Right ventricle myocardium inferior (tissue), 1 donor: ENCODE results near the gene SAP25. TPM values are rescaled to one million over a fixed set of nuclear protein-coding genes. Genes with fewer than 3 reads are reported as not detected.
"Not testable (repeated sequence)": the region's sequence is repeated elsewhere in the genome, so short reads cannot be mapped to it uniquely, and the experiment has no call there.

Source experiments
- ATAC-seq: fragments of 200-7000 bp; cut with Tn5 transposase; one replicate; pipeline ENCODE4 v1.9.1; 2020; ENCODE audit warnings: mild to moderate bottlenecking, moderate library complexity
- DNase-seq: peaks from one replicate; pipeline ENCODE4 v3.0.0; 2021; ENCODE audit errors: missing footprints
- intact Hi-C: fragments of 100-400 bp; cut with DNase I; formaldehyde crosslinking; loops from one replicate; pipeline ENCODE4 v1.11.0; 2022
- total RNA-seq: library from RNA; stranded (reverse); fragmentation: NEBNext Ultra II Directional; extraction: Animal tissue kit (Norgen Biotek cat#: 25700); gene quantifications from one replicate; pipeline ENCODE4 v1.2.1, GENCODE V29; 2021
- donor health status: DM: no; HTN: yes; CAD: no; lungs with severe emphysema.

The SAP25 gene
- total RNA-seq, 1 donor from 2014 or later = 0.84 TPM

DNA sequence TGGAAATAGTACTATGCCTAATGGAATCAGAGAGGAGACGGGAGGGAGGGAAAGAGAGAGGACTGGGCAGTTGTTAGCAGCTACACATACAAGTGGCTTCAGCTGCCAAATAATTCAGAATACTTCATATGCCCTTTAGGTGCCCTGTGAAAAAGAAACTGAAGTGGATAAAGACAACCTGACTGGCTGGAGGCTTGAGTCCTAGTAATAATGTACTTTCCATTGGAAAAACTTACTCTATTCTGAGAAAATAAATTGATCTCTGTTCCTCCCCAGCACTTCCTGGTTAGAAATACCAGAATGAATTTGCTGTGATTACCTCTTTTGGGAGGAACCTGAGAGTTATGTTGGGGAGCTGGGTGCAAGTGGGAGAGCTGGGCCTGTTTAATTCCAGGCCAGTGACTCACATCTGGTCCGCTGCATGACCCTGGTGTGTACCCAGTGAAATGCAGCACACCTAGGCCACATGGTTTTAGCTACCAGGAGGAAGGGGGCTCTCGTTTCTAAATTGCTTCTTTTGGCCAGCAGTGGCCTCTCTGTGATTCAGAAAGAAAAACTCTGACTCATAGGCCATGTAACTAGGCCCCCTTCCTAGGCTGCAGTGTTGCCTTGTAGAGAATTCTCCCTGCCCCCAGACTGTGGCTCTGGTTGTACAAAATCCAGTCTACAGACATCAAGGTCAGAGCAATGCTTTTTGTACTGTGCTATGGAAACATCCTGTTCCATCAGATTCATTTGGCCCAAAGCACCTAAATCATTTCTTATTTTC, 28.2 kb downstream of the SAP25 start:
- intact Hi-C loops = no loop called here

DNA sequence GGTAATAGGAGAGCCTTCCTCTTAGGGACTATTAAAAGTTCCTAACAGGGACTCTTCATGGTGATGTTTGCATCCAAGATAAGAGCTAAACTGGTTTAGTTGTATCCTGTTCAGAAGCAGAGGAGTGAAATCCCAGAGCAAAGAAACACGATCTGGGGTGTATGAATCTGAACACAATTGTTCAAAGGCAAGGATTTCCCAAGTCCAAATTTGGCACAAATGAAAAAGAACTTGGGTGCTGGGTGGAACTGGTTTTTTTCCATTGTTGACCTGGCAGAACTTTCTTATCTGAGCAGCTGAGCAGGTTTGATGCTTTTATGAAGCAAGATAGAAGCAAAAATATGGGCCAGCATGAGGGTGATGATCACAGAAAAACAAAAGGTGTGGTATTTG, 28.7 kb downstream of the SAP25 start:
- ATAC-seq (peak; percentile 21), DNase-seq (no peak)
- intact Hi-C loops = no loop called here

More for the DNA sequence above, 28.2 kb downstream of the SAP25 start:
- ATAC-seq (peak; percentile 71), DNase-seq (no peak)

DNA sequence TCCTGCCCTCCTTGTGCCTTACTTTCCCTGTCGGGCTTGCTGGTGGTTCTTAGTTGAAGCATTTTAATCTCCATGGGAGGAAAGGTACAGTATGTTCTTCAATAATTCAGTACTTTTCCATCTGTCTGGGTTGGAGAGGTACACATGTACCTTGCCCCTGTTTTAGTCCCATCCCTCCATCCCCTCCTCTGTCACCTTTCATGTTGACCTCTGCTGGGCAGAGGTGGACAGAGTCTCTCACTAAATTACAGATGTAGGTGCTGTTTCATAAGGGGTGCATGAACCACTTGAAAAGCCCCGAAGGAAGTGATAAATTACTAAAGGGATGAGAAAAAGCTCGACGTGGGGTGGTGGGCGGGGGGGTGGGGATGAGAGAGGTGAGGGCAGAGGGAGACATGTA, 29.3 kb downstream of the SAP25 start:
- ATAC-seq = no peak
- DNase-seq = no peak
- intact Hi-C loops = no loop called here

DNA sequence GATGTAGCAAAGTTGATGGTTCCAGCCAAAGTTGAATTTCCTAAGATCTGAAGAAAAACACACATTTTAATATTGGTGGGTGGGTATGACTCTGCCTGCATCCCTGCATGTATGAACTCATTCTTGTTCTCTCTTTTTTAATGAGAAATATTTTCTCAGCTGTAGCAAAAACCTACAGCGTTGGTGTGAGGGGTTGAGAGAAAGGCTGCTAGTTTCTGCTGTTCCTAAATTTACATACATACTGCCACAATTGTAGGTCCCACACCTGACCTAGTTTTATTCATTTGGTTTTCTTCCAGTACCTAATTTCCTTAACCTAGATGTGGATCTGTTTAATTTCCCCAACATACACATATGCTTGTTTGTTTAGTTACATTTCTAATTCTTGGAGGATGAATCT, 30.1 kb downstream of the SAP25 start:
- ATAC-seq (no peak), DNase-seq (no peak)
- intact Hi-C loops = no loop called here

DNA sequence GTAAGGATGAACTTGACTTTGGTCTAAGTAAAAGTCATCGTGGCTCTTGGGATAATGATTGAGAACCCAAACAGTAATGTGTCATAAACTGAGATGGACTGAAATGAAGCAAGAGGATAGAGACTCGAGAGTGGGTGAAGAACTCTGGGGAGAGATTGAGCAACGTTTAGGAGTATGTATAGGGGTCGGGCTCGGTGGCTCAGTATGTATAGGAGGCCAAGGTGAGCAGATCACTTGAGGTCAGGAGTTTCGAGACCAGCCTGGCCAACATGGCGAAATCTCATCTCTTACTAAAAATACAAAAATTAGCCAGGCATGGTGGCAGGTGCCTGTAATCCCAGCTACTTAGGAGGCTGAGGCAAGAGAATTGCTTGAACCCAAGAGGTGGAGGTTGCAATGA, 32.4 kb downstream of the SAP25 start:
- intact Hi-C loops, DNase-seq, ATAC-seq: not testable (repeated sequence)

DNA sequence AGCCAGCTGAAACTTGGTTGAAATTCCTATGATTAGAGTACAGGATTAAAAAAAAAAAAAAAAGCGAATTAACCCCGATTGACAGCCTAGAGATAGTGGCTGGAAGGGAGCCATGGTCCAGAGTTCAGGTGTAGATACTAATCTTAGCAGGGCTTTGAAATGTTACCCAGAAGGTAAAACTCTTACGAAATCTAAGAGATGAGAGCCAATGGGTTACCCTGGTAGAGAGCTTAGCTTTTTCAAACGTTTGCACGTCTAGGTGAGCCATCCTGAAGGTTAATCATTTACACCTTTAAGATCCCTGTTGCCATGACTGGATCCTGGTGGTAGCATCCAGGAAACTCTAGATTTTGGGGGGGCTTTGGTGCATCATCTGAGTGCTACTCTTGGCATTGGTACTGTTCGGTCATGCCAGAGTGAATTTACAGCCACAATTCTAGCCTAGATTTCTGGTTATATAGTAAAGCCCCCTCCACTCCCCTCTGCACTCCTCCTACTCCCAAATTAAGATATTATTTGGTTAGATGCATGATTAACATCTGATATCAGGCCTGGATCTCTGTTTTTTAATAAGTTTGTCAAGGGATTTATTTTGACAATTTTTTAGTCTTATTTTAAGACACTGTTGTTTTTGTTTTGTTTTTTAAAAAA, 33.5 kb downstream of the SAP25 start:
- no peak for DNase-seq
- intact Hi-C loops = no loop called here

DNA sequence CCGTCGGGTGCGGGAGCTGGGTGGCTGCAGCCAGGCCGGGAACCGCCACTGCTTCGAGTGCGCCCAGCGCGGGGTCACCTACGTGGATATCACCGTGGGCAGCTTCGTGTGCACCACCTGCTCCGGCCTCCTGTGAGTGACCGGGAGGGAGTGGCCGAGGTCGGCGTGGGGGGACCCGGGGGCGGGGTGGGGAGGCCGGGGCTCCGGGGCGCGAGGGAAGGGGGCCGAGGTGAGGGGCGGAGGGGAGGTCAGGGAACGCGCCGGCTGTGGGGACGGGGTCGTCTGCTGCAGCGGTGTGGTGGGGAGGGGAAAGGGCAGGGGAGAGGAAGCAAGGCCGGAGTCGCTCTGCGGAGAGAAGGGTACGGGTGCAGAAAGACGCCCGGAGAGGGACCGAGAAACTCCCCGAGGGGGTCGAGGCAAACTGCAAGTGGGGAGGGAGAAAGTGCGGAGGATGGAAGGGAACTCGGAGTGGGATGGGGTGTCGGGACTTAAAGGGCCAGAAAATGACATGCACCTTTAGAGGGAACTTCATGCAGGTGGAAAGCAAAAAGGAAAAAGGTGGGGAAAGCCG, 34.2 kb downstream of the SAP25 start:
- intact Hi-C loops = loop anchor here (2.0 kb wide), 1 partner anchor 57 kb away; the partner anchor contains the start of gene NYAP1
- DNase-seq (no peak), ATAC-seq (no peak)

More for the DNA sequence above, 33.5 kb downstream of the SAP25 start:
- ATAC-seq = no peak

DNA sequence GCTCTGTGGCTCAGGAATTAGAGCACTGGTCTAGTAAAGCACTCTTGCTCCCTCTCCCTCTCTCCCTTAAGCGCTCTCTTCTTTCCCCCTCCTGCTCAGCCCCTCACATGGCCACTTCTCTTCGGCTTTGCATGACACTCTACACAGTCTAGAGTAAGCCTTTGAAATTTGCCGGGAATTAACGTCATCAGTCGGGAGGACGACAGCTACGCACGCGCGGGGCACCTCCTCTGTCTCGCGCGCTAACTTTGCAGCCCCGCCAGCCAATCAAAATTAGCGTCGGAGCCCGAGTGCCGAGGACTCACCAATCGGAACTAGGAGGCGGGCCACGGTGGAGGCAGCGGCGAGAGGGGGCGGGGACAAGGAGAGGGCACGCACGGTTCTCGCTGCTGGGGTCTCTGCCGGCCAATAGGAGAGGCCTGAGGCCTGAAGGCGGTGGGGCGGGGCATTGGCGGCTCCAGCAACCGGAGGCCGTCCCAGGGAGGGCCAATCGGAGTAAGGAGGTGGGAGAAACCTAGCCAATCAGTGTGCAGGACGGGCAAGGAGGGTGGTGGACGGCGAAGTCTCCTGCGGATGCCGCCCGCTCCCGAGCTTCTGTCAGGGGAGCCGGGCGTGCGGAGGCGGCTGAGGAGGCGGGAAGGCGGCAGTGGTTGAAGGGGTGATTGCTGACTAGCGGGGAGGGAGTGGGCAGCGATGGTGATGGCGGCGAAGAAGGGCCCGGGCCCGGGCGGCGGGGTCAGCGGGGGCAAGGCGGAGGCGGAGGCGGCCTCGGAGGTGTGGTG, 34.9 kb downstream of the SAP25 start, which contains the start of gene AGFG2:
Gene AGFG2 (plus strand): TSS at position 550 of the 782 bp plus-strand sequence. CDS start 144 bp downstream, at position 694.
- peak; percentile 100 for ATAC-seq
- peak; percentile 100 for DNase-seq
- intact Hi-C loops = loop anchor here (2.0 kb wide), 1 partner anchor 56 kb away; the partner anchor contains the start of gene NYAP1

DNA sequence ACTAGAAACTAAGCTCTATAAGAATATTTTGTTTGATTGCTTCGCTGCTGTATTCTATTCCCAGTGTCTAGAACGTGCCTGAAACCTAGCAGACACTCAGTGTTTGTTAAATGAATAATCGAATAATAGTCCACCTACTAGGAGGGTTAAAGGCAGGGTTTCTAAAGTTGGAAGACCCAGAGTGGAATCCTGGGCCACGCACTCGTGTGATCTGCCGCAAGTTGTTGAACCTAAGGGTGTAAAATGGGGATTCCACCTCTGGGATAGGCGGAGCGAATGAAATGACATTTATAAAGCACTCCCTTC, 35.4 kb downstream of the SAP25 start:
- DNase-seq (no peak), ATAC-seq (no peak)
- intact Hi-C loops = loop anchor here (2.0 kb wide), 1 partner anchor 56 kb away; the partner anchor contains the start of gene NYAP1

DNA sequence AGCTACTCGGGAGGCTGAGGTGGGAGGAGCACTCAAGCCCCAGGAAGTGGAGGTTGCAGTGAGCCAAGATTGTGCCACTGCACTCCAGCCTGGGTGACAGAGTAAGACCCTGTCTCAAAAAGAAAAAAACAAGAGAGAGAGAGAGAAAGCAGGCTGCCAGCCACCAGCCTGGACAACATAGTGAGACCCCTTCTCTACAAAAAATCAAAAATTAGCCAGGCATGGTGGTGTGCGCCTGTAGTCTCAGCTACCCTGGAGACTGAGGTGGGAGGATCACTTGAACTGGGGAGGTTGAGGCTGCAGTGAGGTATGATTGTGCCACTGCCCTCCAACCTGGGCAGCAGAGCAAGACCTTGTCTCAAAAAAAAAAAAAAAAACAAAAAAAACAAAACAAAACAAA, 37.0 kb downstream of the SAP25 start:
- intact Hi-C loops, ATAC-seq, DNase-seq: not testable (repeated sequence)

DNA sequence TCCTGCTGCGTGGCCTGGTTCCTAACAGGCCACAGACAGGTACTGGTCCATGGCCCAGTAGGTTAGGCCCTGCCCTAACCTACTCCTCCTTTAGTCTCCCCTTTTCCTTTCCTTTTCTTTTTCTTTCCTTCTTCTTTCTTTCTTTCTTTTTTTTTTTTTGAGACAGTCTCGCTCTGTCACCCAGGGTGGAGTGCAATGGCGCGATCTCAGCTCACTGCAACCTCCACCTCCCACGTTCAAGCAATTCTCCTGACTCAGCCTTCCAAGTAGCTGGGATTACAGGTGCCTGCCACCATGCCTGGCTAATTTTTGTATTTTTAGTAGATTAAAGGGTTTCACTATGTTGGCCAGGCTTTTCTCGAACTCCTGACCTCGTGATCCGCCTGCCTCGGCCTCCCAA, 37.7 kb downstream of the SAP25 start:
- ATAC-seq, DNase-seq, intact Hi-C loops: not testable (repeated sequence)

DNA sequence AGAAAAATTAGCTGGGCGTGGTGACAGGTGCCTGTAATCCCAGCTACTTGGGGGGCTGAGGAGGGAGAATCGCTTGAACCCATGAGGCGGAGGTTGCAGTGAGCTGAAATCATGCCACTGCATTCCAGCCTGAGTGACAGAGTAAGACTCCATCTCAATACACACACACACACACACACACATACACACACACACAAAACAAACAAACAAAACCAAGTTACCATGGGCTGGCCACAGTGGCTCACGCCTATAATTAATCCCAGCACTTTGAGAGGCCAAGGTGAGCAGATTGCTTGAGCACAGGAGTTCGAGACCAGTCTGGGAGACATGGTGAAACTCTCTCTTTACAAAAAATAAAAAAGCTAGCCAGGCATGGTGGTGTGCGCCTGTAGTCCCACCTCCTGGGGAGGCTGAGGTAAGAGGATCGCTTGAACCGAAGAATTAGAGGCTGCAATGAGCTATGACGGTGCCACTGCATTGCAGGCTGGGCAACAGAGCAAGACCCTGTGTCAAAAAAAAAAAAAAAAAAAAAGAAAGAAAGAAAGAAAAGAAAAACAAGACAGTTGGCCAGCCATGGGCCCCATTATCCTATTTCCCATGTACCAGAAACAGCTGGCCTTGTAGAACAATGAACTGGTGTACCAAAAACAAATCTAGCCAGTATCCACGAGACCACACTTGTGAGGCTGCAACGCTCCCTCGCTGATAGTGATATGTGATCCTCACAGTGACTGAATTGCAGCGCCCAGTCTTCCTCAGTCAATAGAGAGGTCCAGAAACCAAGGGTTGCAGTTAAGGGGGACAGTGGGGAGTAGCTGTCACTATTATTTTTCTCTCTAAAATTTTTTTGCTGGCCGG, 41.3 kb downstream of the SAP25 start:
- DNase-seq (no peak), ATAC-seq (no peak)
- intact Hi-C loops = no loop called here

DNA sequence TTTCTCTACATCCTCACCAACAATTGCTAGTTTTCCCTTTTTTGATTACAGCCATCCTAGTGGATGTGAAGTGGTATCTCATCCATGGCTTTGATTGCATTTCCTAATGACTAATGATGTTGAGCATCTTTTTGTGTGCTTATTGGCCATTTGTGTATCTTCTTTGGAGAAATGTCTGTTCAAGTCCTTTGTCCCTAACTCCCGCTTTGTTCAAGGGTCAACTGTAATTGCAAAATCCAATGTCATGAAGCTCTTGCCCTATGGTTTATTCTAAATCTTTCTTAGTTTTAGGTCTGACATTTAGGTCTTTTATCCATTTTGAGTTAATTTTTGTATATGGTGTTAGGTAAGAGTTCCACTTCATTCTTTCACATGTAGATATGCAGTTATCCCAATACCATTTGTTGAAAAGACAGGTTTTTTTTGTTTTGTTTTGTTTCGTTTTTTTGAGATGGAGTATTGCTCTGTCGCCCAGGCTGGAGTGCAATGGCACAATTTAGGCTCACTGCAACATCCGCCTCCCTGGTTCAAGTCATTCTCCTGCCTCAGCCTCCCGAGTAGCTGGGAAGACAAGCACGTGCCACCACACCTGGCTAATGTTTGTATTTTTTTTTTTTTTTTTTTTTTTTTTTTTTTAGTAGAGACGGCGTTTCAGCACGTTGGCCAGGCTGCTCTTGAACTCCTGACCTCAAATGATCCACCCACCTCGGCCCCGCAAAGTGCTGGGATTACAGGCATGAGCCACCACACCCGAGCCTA, 45.4 kb downstream of the SAP25 start:
- DNase-seq, intact Hi-C loops, ATAC-seq: not testable (repeated sequence)

DNA sequence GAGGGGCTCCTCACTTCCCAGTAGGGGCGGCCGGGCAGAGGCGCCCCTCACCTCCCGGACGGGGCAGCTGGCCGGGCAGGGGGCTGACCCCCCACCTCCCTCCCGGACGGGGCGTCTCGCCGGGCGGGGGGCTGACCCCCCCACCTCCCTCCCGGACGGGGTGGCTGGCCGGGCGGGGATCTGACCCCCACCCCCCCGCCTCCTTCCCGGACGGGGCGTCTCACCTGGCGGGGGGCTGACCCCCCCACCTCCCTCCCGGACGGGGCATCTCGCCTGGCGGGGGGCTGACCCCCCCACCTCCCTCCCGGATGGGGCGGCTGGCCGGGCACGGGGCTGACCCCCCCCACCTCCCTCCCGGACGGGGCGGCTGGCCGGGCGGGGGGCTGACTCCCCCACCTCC, 50.5 kb downstream of the SAP25 start:
- ATAC-seq, intact Hi-C loops, DNase-seq: not testable (repeated sequence)
